Lung microvascular endothelial cell (primary cell): Measurements from ENCODE around the gene THBS2. TPM values are rescaled to one million over a fixed set of nuclear protein-coding genes. Genes with fewer than 3 reads are reported as not detected.
"Not testable (repeated sequence)": the region's sequence is repeated elsewhere in the genome, so short reads cannot be mapped to it uniquely, and the experiment has no call there.

Experiments
- DNase-seq, 2 donors: peaks; one replicate each; pipeline versions ENCODE4 v3.0.0 to v3.0.0-alpha.2; 2010; ENCODE audit warnings: low read depth in 2 of 2
- total RNA-seq: library from RNA; depleted of rRNA; stranded (reverse); fragments of >200 nt; gene quantifications from 2 replicates; pipeline ENCODE4 v1.2.1, GENCODE V29; 2014

Gene THBS2
- 2.0 and 2.4 TPM in 2 replicates for total RNA-seq

DNA sequence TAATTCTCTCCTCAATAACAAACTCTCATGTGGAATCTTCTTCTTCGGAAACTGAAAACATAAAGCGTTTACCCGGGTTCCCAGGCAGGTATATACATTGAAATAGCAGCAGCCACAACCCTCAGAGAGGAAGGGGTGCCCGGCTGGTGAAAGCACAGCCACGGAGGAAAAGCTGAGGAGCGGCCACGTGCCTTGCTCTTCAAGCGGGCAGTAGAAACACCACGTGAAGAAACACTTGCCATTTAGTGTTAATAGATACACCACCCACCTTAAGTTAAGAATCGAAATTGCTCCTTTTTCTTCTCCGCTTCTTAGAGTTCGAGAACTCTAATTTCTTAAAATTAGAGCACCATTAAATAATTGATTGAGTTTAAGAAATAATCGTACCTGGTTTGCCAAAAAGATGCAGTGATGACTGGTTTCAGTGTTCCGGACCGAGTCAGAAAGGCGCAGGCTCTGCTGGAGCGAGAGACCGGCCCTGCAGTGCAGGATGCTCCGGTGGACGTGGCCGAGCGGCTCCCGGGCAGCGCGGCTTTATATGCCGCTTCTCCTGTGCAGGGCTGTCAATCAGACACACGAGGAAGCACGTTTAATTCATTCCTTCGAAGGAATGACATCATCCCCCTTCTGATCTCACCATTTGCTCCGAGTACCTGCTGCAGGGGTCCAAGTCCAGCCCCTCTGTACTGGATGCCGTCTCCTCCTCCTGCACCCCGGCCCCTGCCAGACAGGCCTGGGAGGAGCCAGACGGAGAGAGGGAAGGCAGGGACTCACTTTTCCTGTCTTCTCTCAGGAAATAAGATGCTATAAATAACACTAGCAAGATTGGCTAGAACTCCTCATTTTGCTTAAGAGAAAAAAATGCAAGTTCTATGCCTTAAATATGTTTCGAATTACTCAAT lies at the start of gene THBS2:
Gene THBS2 (minus strand): TSS at position 510 of the 902 bp plus-strand sequence. CDS start 3,062 bp downstream, outside the sequence.
- no peak for DNase-seq

DNA sequence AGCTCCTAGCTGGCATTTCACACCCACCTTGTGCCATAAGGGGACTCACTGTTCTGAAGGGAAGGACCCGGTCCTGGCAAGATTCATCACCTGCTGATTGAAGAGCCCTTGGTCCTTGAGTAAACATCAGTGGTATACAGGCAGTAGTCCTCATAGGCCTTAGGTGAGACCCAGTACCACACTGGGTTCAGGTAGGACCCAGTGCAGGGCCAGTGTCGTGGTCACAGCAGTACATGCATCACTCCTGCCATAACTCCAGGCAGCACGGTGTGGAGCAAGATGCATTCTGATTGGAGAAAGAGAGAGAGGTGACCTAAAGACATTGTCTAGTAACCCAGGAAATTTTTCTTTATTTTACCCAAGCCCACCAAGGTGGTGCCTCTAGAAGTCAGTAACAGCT lies 49.1 kb upstream of the THBS2 start:
- no peak for DNase-seq

DNA sequence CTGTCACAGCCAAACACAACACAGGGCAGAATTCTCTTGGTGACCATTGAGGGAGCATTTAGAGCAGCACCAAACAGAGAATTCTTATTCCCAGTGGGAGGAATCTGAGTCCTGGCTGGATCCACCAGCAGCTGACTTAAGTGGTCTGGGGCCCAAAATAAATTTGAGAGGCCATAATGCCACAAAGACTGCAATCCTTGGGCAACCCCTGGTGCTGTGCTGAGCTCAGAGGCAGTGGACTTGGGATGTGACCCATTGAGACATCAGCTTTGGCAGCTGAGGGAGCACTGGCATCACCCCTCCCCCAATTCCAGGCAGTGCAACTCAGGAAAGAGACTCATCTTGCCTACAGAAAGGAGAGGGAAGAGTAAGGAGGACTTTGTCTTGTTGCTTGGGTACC lies 48.6 kb upstream of the THBS2 start:
- DNase-seq: no peak

DNA sequence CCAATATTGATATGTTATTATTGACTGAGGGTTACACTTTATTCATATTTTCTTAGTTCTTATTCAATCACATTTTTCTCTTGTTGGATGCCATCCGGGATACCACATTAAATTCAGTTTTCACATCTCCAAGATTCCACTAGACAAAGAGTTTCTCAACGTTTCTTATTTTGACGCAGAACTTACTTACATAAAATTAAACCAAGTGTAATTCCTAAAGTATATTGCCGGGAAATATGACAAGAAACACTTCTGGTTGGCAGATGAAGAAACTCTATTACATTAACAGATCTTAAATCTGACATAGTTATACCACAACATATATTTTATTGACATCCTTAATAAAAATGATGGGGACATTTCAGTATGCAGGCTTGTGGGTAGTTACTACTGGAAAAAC lies 47.3 kb upstream of the THBS2 start:
- DNase-seq: no peak

GRCh38 chr6:169298626-169299025 lies 45.0 kb upstream of the THBS2 start:
- not testable (repeated sequence) for DNase-seq

DNA sequence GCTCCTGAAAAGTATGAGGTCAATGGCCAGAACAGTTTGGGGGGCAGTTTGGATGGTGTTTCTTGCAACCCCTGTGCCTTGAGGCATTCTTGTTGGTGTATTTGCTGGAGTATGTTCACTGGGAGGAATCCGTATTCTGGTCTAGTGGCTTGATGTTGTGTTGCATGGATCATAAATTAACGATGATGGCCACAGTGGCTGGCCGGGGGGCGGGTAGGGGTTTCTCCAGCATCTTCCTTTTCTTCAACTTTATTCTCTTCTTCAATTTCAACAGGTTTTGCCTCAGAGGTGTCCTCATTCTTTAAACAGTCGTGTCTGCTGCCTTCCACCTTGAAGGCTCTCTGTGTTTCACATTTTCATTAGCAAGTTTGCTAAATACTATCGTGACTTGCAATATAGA lies 43.0 kb upstream of the THBS2 start:
- DNase-seq: no peak

- DNase-seq: no peak
These were observed 42.5 kb upstream of the THBS2 start for GRCh38 chr6:169296170-169296569.

DNA sequence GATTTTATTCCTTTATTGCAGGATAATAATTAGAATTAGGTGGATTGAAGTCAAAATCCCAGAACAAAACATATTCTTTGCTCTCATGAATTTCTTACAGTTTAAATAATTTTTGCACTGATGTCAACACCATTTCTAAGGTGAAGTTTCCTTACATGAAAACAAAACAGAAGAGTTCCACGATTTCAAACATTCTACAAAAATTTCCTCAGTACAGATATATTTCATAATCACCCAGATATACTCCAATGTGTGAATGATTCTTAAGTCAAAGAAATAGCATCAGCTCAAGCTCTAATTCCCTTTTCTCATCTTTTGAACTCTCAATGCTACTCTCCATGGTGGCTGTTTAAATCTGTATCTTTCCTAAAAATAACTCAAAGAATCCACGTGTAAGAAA lies 39.5 kb upstream of the THBS2 start:
- no peak for DNase-seq

- peak; percentile 1 to 3 for DNase-seq
These were observed 38.9 kb upstream of the THBS2 start for GRCh38 chr6:169292338-169293124.

- no peak for DNase-seq
These were observed 38.1 kb upstream of the THBS2 start for GRCh38 chr6:169291646-169292337.

DNA sequence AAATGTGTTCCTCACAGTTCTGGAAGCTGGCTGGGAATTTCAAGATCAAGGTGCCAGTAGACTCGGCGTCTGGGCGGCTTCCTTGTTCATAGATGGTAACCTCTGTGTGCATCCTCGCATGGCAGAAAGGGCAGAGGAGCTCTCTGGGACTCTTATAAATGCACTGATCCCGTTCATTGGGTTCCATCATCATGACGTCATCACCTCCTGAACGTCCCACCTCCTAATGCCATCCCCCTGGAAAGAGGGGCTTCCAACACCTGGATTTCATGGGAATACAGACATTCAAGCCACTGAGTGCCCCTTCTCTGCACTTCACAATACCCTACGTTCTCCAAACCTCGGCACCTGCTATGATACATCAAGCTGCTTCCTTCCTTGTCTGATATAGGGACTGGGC lies 37.5 kb upstream of the THBS2 start:
- DNase-seq: no peak

- DNase-seq: no peak
These were observed 36.1 kb upstream of the THBS2 start for GRCh38 chr6:169289619-169290339.

DNA sequence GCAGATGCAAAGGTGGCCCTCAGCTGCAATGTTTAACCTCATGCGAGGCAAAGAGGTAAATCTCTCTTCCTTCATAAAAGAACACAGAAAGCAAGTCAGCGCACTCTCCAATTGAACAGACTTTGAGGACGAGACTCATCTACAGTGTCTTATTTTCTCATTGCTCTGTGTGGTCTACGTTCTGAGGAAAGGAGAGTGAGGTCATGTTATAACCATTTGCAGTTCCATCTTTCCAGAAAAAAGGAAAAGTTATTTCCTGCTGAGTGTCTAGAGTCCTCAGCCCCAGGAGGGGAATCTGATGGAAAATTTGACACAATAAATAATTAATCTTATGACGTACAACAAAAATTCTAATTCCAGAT lies 35.6 kb upstream of the THBS2 start:
- no peak for DNase-seq

DNA sequence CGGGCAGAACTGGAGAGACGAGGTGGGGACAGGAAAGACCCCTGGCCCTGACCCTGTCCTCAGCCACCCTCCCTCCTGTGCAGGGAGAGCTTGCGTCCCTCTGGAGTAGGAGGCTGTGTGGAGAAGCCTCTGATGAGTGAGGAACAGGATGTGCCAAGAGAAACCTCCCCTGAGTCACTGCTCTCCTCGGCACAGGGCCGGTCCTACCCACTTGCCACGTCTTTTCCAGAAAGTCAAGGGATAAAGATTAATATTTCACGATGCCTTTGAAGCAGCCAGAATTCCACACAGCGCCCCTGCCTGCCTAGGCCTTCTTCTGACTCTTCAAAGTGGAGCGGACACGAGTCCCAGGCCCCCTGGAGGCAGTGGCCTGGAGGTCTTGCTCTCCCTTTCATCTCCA lies 34.9 kb upstream of the THBS2 start:
- no peak for DNase-seq

DNA sequence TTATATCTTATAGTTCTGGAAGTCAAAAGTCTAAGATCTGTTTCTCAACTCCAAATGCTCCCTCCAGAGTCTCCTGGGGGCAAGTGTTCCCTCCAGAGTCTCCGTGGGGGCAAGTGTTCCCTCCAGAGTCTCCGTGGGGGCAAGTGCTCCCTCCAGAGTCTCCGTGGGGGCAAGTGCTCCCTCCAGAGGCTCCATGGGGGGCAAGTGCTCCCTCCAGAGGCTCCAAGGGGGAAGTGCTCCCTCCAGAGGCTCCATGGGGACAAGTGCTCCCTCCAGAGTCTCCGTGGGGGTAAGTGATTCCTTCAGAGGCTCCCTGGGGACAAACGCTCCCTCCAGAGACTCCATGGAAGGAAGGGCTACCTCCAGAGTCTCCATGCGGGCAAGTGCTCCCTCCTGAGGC lies 34.0 kb upstream of the THBS2 start:
- no peak for DNase-seq

DNA sequence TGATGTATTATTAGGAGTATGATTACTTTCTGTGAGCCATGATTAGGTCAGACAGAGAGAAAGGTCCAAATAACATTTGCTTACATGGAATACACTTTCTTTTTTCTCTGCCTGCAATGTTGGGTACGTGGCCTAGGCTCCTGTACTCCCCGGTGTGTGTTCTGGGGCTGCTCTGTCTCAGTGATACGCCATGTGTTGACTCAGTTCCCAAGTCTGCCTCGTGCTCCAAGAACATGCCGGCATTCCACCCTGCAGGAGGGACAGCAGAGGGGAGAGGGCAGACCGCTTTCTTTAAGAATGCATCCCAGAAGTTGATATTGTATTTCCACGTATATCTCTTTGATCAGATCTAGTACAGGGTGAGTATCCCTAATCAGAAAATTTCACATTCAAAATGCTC lies 33.3 kb upstream of the THBS2 start:
- no peak for DNase-seq

GRCh38 chr6:169285165-169285564 lies 31.5 kb upstream of the THBS2 start:
- DNase-seq: no peak

- DNase-seq: no peak
These were observed 30.3 kb upstream of the THBS2 start for GRCh38 chr6:169283924-169284323.

DNA sequence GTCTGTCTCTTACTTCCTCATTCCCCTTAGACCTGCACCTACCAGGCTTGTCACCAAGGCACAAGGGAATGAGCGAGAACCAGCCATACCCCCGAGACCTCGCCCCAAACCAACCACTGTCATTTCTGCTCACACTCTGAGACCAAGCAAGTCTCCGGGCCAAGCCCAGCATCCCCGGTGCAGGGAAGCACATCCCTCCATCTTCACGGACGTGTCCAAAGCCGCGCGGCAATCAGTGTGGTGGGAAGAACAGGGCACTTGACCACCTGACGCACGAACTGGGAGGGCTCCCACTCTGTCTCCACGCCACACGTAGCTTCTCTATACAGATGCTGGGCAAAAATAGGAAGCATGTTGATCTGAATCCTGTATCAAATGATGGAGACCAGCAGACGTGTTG lies 28.4 kb upstream of the THBS2 start:
- DNase-seq: no peak

GRCh38 chr6:169277619-169278018 lies 24.0 kb upstream of the THBS2 start:
- DNase-seq: no peak

DNA sequence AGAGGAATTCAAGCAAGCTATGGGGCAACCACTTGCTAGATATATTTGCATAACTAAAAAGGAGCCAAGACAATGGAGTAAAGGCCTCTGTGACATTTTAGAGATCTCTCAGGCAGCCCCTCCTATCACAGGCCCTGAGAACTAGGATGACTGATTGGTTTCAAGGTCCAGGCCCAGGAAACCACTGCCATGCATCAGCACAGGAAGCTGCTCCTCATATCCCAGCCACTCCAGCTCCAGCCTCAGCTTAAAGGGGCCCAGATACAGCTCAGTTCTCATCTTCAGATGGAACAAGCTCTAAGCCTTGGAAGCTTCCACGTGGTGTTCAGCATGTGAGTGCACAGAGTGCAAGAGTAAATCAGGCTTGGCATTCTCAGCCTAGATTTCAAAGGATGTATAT lies 21.1 kb upstream of the THBS2 start:
- no peak for DNase-seq

DNA sequence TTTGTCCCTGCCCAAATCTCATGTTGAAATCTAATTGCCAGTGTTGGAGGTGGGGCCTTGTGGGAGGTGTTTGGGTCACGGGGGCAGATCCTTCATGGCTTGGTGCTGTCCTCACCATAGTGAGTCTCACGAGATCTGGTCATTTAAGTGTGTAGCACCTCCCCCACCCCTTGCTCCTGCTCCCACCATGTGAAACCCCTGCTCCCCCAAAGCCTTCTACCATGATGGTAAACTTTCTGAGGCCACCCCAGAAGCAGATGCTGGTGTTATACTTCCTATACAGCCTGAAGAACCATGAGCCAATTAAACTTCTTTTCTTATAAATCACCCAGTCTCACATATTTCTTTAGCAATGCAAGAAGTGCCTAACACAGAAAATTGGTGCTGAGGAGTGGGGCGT lies 19.9 kb upstream of the THBS2 start:
- no peak for DNase-seq
